Astrocyte (in vitro differentiated cells and primary cell): ENCODE measurements around the gene SLC6A5. TPM values are rescaled to one million over a fixed set of nuclear protein-coding genes. Genes with fewer than 3 reads are reported as not detected.

Experiments used
- DNase-seq: peaks from one replicate; pipeline ENCODE4 v3.0.0-alpha.2; 2010; ENCODE audit warnings: low read depth
- FAIRE-seq: peaks from 2 replicates; lab custom pipeline; 2011; peaks lifted over from hg19 to GRCh38; lab: Jason Lieb, UNC
- H2AFZ ChIP-seq: 2 replicates; pipeline ENCODE4 v1.6.0; 2012; ENCODE audit warnings: low read depth, low read length, inconsistent platforms
- H3K27ac ChIP-seq: 2 replicates; pipeline ENCODE4 v1.5.1; 2011; ENCODE audit warnings: low read depth, low read length, inconsistent platforms
- H3K27me3 ChIP-seq: 2 replicates; pipeline ENCODE4 v1.6.0; 2011; ENCODE audit warnings: low read length, inconsistent platforms; ENCODE audit not compliant: insufficient read depth
- H3K36me3 ChIP-seq: 2 replicates; pipeline ENCODE4 v1.5.1; 2011; ENCODE audit warnings: low read length, inconsistent platforms; ENCODE audit not compliant: insufficient read depth
- H3K4me1 ChIP-seq: 2 replicates; pipeline ENCODE4 v1.5.1; 2011; ENCODE audit warnings: low read length, inconsistent platforms; ENCODE audit not compliant: insufficient read depth
- H3K4me2 ChIP-seq: 2 replicates; pipeline ENCODE4 v1.6.0; 2012; ENCODE audit warnings: low read length, inconsistent platforms
- H3K4me3 ChIP-seq: 2 replicates; pipeline ENCODE4 v1.5.1; 2011; ENCODE audit warnings: low read depth, mild to moderate bottlenecking, low read length, inconsistent platforms; ENCODE audit not compliant: insufficient read depth
- H3K79me2 ChIP-seq: 2 replicates; pipeline ENCODE4 v1.6.0; 2012; ENCODE audit warnings: mild to moderate bottlenecking, low read length, inconsistent platforms; ENCODE audit not compliant: insufficient read depth
- H3K9ac ChIP-seq: 2 replicates; pipeline ENCODE4 v1.6.0; 2012; ENCODE audit warnings: mild to moderate bottlenecking, low read length, inconsistent platforms
- H3K9me3 ChIP-seq: 2 replicates; pipeline ENCODE4 v1.5.1; 2012; ENCODE audit warnings: low read depth, mild to moderate bottlenecking, low read length, inconsistent platforms; ENCODE audit not compliant: insufficient read depth
- H4K20me1 ChIP-seq: 2 replicates; pipeline ENCODE4 v1.6.0; 2012; ENCODE audit warnings: low read length, inconsistent platforms; ENCODE audit not compliant: insufficient read depth
- H3K27ac Mint-ChIP-seq: one replicate; pipeline ENCODE4 v1.8.0; 2021; ENCODE audit warnings: mild to moderate bottlenecking, mixed read lengths; ENCODE audit not compliant: unreplicated experiment
- H3K27me3 Mint-ChIP-seq: one replicate; pipeline ENCODE4 v1.8.0; 2021; ENCODE audit warnings: low read depth, mixed read lengths; ENCODE audit not compliant: unreplicated experiment
- H3K36me3 Mint-ChIP-seq: one replicate; pipeline ENCODE4 v1.8.0; 2021; ENCODE audit warnings: low read depth, mixed read lengths; ENCODE audit not compliant: unreplicated experiment
- H3K4me1 Mint-ChIP-seq: one replicate; pipeline ENCODE4 v1.8.0; 2021; ENCODE audit warnings: low read depth, mixed read lengths; ENCODE audit not compliant: unreplicated experiment
- H3K4me3 Mint-ChIP-seq: one replicate; pipeline ENCODE4 v1.8.0; 2021; ENCODE audit warnings: mild to moderate bottlenecking, moderate library complexity, mixed read lengths; ENCODE audit not compliant: unreplicated experiment
- H3K9me3 Mint-ChIP-seq: one replicate; pipeline ENCODE4 v1.8.0; 2021; ENCODE audit warnings: mild to moderate bottlenecking, mixed read lengths; ENCODE audit not compliant: unreplicated experiment
- CTCF ChIP-seq: IDR thresholded peaks from 2 replicates; pipeline ENCODE4 v1.5.1; 2011; ENCODE audit warnings: low read depth, mild to moderate bottlenecking, inconsistent platforms, low read length, moderate library complexity; ENCODE audit not compliant: insufficient read depth
- EZH2 ChIP-seq: IDR thresholded peaks from 2 replicates; pipeline ENCODE4 v1.6.1; 2012; ENCODE audit warnings: mild to moderate bottlenecking, low read length, inconsistent platforms; ENCODE audit not compliant: insufficient read depth
- total RNA-seq: library from RNA; stranded (reverse); gene quantifications from 2 replicates; pipeline ENCODE4 v1.2.1, GENCODE V29; 2021

Gene SLC6A5
- total RNA-seq, 1 donor from 2014 or later, result not detected

DNA sequence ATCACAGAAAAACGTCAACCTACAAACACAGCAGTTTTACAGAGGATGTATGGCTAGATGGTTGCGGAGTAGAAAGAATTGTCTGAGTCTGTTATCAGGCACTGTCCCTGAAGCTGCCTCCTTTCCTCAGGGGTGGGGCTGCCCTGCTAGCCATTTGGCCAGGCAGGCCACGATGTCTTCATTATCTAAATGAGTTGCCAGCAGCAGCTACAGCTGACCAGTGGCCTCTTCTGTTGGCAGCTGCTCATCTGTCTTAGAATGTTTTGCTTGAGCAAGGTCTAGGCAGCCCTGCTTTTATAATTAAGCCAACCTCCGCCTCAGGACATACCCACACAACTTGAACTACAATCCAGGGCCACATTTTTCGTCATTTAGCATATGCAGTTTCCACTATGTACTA lies 17.5 kb downstream of the SLC6A5 start:
- Histone ChIP-seq H3K36me3 (no peaks in the 10 kb centered on the region), H3K4me3 (no peak overlapping the region), H3K9ac (no peak overlapping the region), H3K4me1 (no peaks in the 10 kb centered on the region), H3K4me2 (no peak overlapping the region), H3K27me3 (no peaks in the 10 kb centered on the region), H3K79me2 (no peaks in the 10 kb centered on the region), H4K20me1 (no peaks in the 10 kb centered on the region), H3K27ac (no peak overlapping the region), H2AFZ (no peak overlapping the region), H3K9me3 (no peaks in the 10 kb centered on the region)
- FAIRE-seq (no peak), DNase-seq (no peak)
- no peak overlapping the region for H3K27ac Mint-ChIP-seq
- TF ChIP-seq EZH2 (no peak), CTCF (no peak)
- H3K27me3 Mint-ChIP-seq, result peaks cover 34% of the 10 kb centered on the region
- H3K4me1 Mint-ChIP-seq, result no peaks in the 10 kb centered on the region
- no peaks in the 10 kb centered on the region for H3K9me3 Mint-ChIP-seq
- no peak overlapping the region for H3K4me3 Mint-ChIP-seq
- no peaks in the 10 kb centered on the region for H3K36me3 Mint-ChIP-seq

DNA sequence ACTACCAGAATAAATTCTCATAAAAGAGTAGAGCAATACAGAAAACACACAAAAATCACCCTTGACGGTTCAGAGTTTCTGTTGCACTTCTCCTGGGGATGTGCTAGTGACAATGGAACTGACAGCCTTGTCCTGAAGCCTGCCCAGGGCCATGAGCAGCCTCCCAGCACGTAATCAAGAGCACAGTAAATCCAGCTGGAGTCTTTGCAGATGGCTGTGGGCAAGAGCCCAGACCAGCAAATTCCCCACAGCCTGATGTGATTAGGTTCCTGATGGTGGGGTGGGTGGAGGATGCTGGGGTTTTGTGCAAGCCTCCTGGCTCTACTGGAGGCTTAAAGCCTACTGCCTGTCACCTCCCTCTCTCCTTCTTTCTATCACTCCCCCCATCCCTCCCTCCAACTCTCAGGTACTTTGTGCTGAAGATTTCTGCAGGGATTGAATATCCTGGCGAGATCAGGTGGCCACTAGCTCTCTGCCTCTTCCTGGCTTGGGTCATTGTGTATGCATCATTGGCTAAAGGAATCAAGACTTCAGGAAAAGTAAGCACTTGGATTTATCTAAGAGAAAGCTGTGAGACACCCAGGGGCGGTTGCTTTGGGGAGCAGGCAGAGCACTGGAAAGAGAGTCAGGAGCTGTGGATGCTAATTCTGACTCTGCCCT lies 18.1 kb downstream of the SLC6A5 start:
- Mint-ChIP-seq H3K27ac (no peak overlapping the region), H3K4me1 (no peaks in the 10 kb centered on the region), H3K9me3 (no peaks in the 10 kb centered on the region), H3K27me3 (peaks cover 33% of the 10 kb centered on the region), H3K4me3 (no peak overlapping the region), H3K36me3 (no peaks in the 10 kb centered on the region)
- Histone ChIP-seq H3K9ac (no peak overlapping the region), H3K27me3 (no peaks in the 10 kb centered on the region), H3K27ac (no peak overlapping the region), H3K4me2 (no peak overlapping the region), H3K4me1 (no peaks in the 10 kb centered on the region), H3K4me3 (no peak overlapping the region), H3K9me3 (no peaks in the 10 kb centered on the region), H3K79me2 (no peaks in the 10 kb centered on the region), H2AFZ (no peak overlapping the region), H4K20me1 (no peaks in the 10 kb centered on the region), H3K36me3 (no peaks in the 10 kb centered on the region)
- TF ChIP-seq CTCF (no peak), EZH2 (no peak)
- DNase-seq (no peak), FAIRE-seq (no peak)

GRCh38 chr11:20618083-20618482 lies 18.7 kb downstream of the SLC6A5 start:
- H3K27ac Mint-ChIP-seq, result no peak overlapping the region
- TF ChIP-seq CTCF (no peak), EZH2 (no peak)
- H3K9me3 Mint-ChIP-seq, result no peaks in the 10 kb centered on the region
- Histone ChIP-seq H2AFZ (no peak overlapping the region), H3K27ac (no peak overlapping the region), H3K9me3 (no peaks in the 10 kb centered on the region), H3K4me1 (no peaks in the 10 kb centered on the region), H3K9ac (no peak overlapping the region), H3K4me2 (no peak overlapping the region), H3K27me3 (no peaks in the 10 kb centered on the region), H3K79me2 (no peaks in the 10 kb centered on the region), H3K36me3 (no peaks in the 10 kb centered on the region), H3K4me3 (no peak overlapping the region), H4K20me1 (no peaks in the 10 kb centered on the region)
- H3K27me3 Mint-ChIP-seq, result peaks cover 35% of the 10 kb centered on the region
- no peaks in the 10 kb centered on the region for H3K4me1 Mint-ChIP-seq
- no peaks in the 10 kb centered on the region for H3K36me3 Mint-ChIP-seq
- FAIRE-seq (no peak), DNase-seq (no peak)
- H3K4me3 Mint-ChIP-seq, result no peak overlapping the region
